Peyer's patch (tissue), 4 donors: Measurements from ENCODE around the gene DPYD.

ENCODE experiments used
- CTCF ChIP-seq, 6 experiments: fragments of 450-650 bp in 4 of 6; fragments of 200-600 bp in 2 of 6; sonication (generic) in 1 of 6; IDR thresholded peaks; one replicate each; pipeline ENCODE4 v1.5.1; 2017 to 2019; ENCODE audit warnings: antibody characterized with exemption in 6 of 6, mild to moderate bottlenecking in 3 of 6, moderate library complexity in 1 of 6
- POLR2A ChIP-seq, 2 donors: fragments of 450-650 bp; IDR thresholded peaks; one replicate each; pipeline ENCODE4 v1.5.1; 2017; ENCODE audit warnings: antibody characterized with exemption in 2 of 2, mild to moderate bottlenecking in 2 of 2, moderate library complexity in 2 of 2

GRCh38 chr1:97630281-97630680 is 290.6 kb downstream of the DPYD start:
- TF ChIP-seq CTCF (IDR thresholded peaks at IDR 0.05) (no peak), POLR2A (IDR thresholded peaks at IDR 0.05) (no peak)
